IMR-90 (cell line): ENCODE measurements around the gene IRF6. TPM values are rescaled to one million over a fixed set of nuclear protein-coding genes. Genes with fewer than 3 reads are reported as not detected.

ENCODE experiments used
- ATAC-seq: fragments of 200-7000 bp; cut with Tn5 transposase; 2 replicates; pipeline ENCODE4 v1.9.1; 2020; ENCODE audit warnings: low read depth, mild to moderate bottlenecking, moderate library complexity
- BruUV-seq: library from RNA; stranded (reverse); fragments of 400-500 nt; replicated peaks from 2 replicates; lab custom pipeline; 2021; lab: Mats Ljungman, UMichigan
- CTCF ChIA-PET: fragments of 300-600 bp; formaldehyde crosslinking; extraction: SDS; loops from one replicate; lab custom pipeline; 2021; ENCODE audit warnings: antibody characterized with exemption; lab: Yijun Ruan, JAX
- POLR2A ChIA-PET: fragments of 300-600 bp; sonication (Branson Sonifier 250); formaldehyde crosslinking; loops from one replicate; lab custom pipeline; 2022; ENCODE audit warnings: antibody characterized with exemption; ENCODE audit not compliant: unreplicated experiment; lab: Charles Lee
- DNase-seq: peaks from one replicate; pipeline ENCODE4 v3.0.0; 2013
- H2AFZ ChIP-seq: replicated peaks from 2 replicates; pipeline ENCODE3; 2013; ENCODE audit warnings: low read length, mild to moderate bottlenecking; ENCODE audit not compliant: poor library complexity
- H2AK5ac ChIP-seq: 2 replicates; pipeline ENCODE4 v1.6.1; 2013; ENCODE audit warnings: low read depth, low read length, inconsistent platforms
- H2AK9ac ChIP-seq: replicated peaks from 2 replicates; pipeline ENCODE3; 2013; ENCODE audit warnings: mild to moderate bottlenecking, low read depth, low read length, moderate library complexity; ENCODE audit not compliant: poor library complexity
- H2BK120ac ChIP-seq: 2 replicates; pipeline ENCODE4 v1.6.1; 2013; ENCODE audit warnings: low read depth, low read length, inconsistent platforms
- H2BK15ac ChIP-seq: 3 replicates; pipeline ENCODE4 v1.6.1; 2013; ENCODE audit warnings: low read depth, low read length, inconsistent platforms
- H2BK20ac ChIP-seq: 2 replicates; pipeline ENCODE4 v1.6.1; 2013; ENCODE audit warnings: low read depth, mild to moderate bottlenecking, inconsistent platforms, low read length, moderate library complexity
- H2BK5ac ChIP-seq: 2 replicates; pipeline ENCODE4 v1.6.1; 2013; ENCODE audit warnings: mild to moderate bottlenecking, low read depth, low read length, inconsistent platforms; ENCODE audit not compliant: poor library complexity, severe bottlenecking
- H3K14ac ChIP-seq: replicated peaks from 2 replicates; pipeline ENCODE4 v1.6.1; 2013; ENCODE audit warnings: low read depth, low read length, inconsistent platforms
- H3K18ac ChIP-seq: 2 replicates; pipeline ENCODE4 v1.6.1; 2013; ENCODE audit warnings: low read depth, low read length, control low read depth
- H3K23ac ChIP-seq: 2 replicates; pipeline ENCODE4 v1.6.1; 2013; ENCODE audit warnings: low read depth, low read length, inconsistent platforms
- H3K27ac ChIP-seq: 2 replicates; pipeline ENCODE4 v1.5.1; 2013; ENCODE audit warnings: mild to moderate bottlenecking, control low read depth, low read length; ENCODE audit not compliant: insufficient read depth
- H3K27me3 ChIP-seq: 2 replicates; pipeline ENCODE4 v1.6.1; 2013; ENCODE audit warnings: low read length; ENCODE audit not compliant: control insufficient read depth, insufficient read depth
- H3K36me3 ChIP-seq: 2 replicates; pipeline ENCODE4 v1.6.1; 2013; ENCODE audit warnings: low read length, mixed read lengths; ENCODE audit not compliant: control insufficient read depth, insufficient read depth
- H3K4ac ChIP-seq: 2 replicates; pipeline ENCODE4 v1.6.1; 2013; ENCODE audit warnings: low read depth, low read length, inconsistent platforms
- H3K4me1 ChIP-seq: 2 replicates; pipeline ENCODE4 v1.6.1; 2013; ENCODE audit warnings: low read length, mixed read lengths; ENCODE audit not compliant: control insufficient read depth, insufficient read depth
- H3K4me2 ChIP-seq: 2 replicates; pipeline ENCODE4 v1.6.1; 2013; ENCODE audit warnings: low read depth, mild to moderate bottlenecking, control low read depth, low read length, moderate library complexity
- H3K4me3 ChIP-seq: 2 replicates; pipeline ENCODE4 v1.5.1; 2013; ENCODE audit warnings: low read depth, mild to moderate bottlenecking, control low read depth, low read length, moderate library complexity; ENCODE audit not compliant: insufficient read depth
- H3K56ac ChIP-seq: 2 replicates; pipeline ENCODE4 v1.6.1; 2013; ENCODE audit warnings: low read length, inconsistent platforms; ENCODE audit not compliant: insufficient read depth; ENCODE audit errors: extremely low read depth
- H3K79me1 ChIP-seq, 2 experiments: 2 replicates each; pipeline ENCODE4 v1.6.1; 2013; ENCODE audit warnings: low read length in 2 of 2, inconsistent platforms in 1 of 2, low read depth in 1 of 2
- H3K9ac ChIP-seq: 2 replicates; pipeline ENCODE4 v1.6.1; 2013; ENCODE audit warnings: low read depth, low read length, control low read depth
- H3K9me1 ChIP-seq: 2 replicates; pipeline ENCODE4 v1.6.1; 2013; ENCODE audit warnings: low read length, inconsistent platforms; ENCODE audit not compliant: insufficient read depth
- H3K9me3 ChIP-seq: 2 replicates; pipeline ENCODE4 v1.6.1; 2013; ENCODE audit warnings: low read length; ENCODE audit not compliant: control insufficient read depth, insufficient read depth
- H4K20me1 ChIP-seq: 2 replicates; pipeline ENCODE4 v1.6.1; 2013; ENCODE audit warnings: low read length, inconsistent platforms; ENCODE audit not compliant: insufficient read depth
- H4K5ac ChIP-seq: 2 replicates; pipeline ENCODE4 v1.6.1; 2013; ENCODE audit warnings: mild to moderate bottlenecking, low read depth, low read length, control low read depth
- H4K8ac ChIP-seq, 2 experiments: 2 replicates each; pipeline ENCODE4 v1.6.1; 2013; ENCODE audit warnings: low read depth in 2 of 2, low read length in 2 of 2, control low read depth in 1 of 2, inconsistent platforms in 1 of 2
- H4K91ac ChIP-seq: 2 replicates; pipeline ENCODE4 v1.6.1; 2013; ENCODE audit warnings: low read depth, low read length, inconsistent platforms; ENCODE audit not compliant: insufficient read depth
- BHLHE40 ChIP-seq: fragments of 150-350 bp; IDR thresholded peaks from 2 replicates; pipeline ENCODE4 v1.6.1; 2016; ENCODE audit warnings: mild to moderate bottlenecking, low read depth, low read length
- CEBPB ChIP-seq: IDR thresholded peaks from 2 replicates; pipeline ENCODE4 v1.6.1; 2012; ENCODE audit warnings: low read depth, low read length, improper control_type of control experiment
- CHD1 ChIP-seq: IDR thresholded peaks from 2 replicates; pipeline ENCODE4 v1.6.1; 2012; ENCODE audit warnings: low read depth, low read length, improper control_type of control experiment
- CTCF ChIP-seq: conservative IDR thresholded peaks from 2 replicates; pipeline ENCODE4 v1.5.1; 2012; ENCODE audit warnings: mild to moderate bottlenecking, low read depth, low read length, improper control_type of control experiment
- FOS ChIP-seq: fragments of 150-350 bp; IDR thresholded peaks from 2 replicates; pipeline ENCODE4 v1.6.1; 2016; ENCODE audit warnings: low read depth, low read length
- POLR2A ChIP-seq: IDR thresholded peaks from 2 replicates; pipeline ENCODE4 v1.6.1; 2012; ENCODE audit warnings: mild to moderate bottlenecking, low read depth, low read length
- RAD21 ChIP-seq: IDR thresholded peaks from 2 replicates; pipeline ENCODE4 v1.6.1; 2012; ENCODE audit warnings: low read length, improper control_type of control experiment
- RFX5 ChIP-seq: IDR thresholded peaks from 2 replicates; pipeline ENCODE4 v1.8.0; 2012; ENCODE audit warnings: low read depth, mild to moderate bottlenecking, low read length, moderate library complexity
- USF2 ChIP-seq: fragments of 150-350 bp; IDR thresholded peaks from 2 replicates; pipeline ENCODE4 v1.6.1; 2017; ENCODE audit warnings: mild to moderate bottlenecking, antibody characterized with exemption, low read length, low read depth
- WGBS, 2 experiments: methylation state at CpG; one replicate each; pipeline versions ENCODE4 v1.1.5 to v1.1.7; 2013; ENCODE audit warnings: missing lambda C conversion rate in 2 of 2; ENCODE audit not compliant: insufficient read length in 1 of 2; ENCODE audit errors: extremely low coverage in 2 of 2; 5-methylcytosine and 5-hydroxymethylcytosine counted together
- dilution Hi-C: fragments of 300-500 bp; cut with HindIII; formaldehyde crosslinking; loops from one replicate; pipeline ENCODE4 v1.14.3; 2018; ENCODE audit warnings: low sequenced_read_pairs; ENCODE audit not compliant: unreplicated experiment
- in situ Hi-C: fragments of 300-500 bp; cut with MboI; formaldehyde crosslinking; loops from 3 replicates; pipeline ENCODE4 v1.14.3; 2019; ENCODE audit warnings: low sequenced_read_pairs, inconsistent platforms, mixed read lengths
- intact Hi-C: fragments of 100-400 bp; cut with micrococcal nuclease; formaldehyde crosslinking; loops from 2 replicates; pipeline ENCODE4 v1.10.0; 2022
- polyA plus RNA-seq, 3 experiments: library from polyadenylated mRNA; depleted of rRNA; stranded (reverse); fragments of >200 nt; gene quantifications; 2 replicates each; pipeline ENCODE4 v1.2.3, GENCODE V29; 2012; ENCODE audit warnings: low replicate concordance in 1 of 3
- total RNA-seq: library from RNA; depleted of rRNA; stranded (reverse); fragments of >200 nt; gene quantifications from 2 replicates; pipeline ENCODE4 v1.2.3, GENCODE V29; 2012

The IRF6 gene
- total and polyA plus RNA-seq, 2 of the 4 experiments (the other 2 are of a cell fraction): 1.2 to 2.9 TPM

- Histone ChIP-seq H3K36me3 (no peaks in the 10 kb centered on the region), H3K4me1 (no peaks in the 10 kb centered on the region; the same call in 1 of the 2 replicates), H2AFZ (no peak overlapping the region), H3K56ac (no peak overlapping the region), H2BK120ac (no peak overlapping the region), H2AK5ac (no peak overlapping the region), H3K9ac (peak overlapping the region; percentile 93; the same call in 1 of the 2 replicates), H2AK9ac (no peak overlapping the region), H2BK20ac (no peak overlapping the region), H3K4me2 (peak overlapping the region; percentile 88), H3K23ac (no peak overlapping the region), H3K4me3 (no peak overlapping the region), H3K9me1 (peaks cover 8% of the 10 kb centered on the region; the same call in 1 of the 2 replicates), H3K14ac (no peak overlapping the region; the same call in 1 of the 2 replicates), H4K5ac (no peak overlapping the region), H4K91ac (no peak overlapping the region), H3K4ac (no peak overlapping the region), H4K8ac (peak overlapping the region in 1 of 2 experiments; percentile 92; a peak in 1 of 4 replicates), H2BK15ac (no peak overlapping the region), H4K20me1 (no peaks in the 10 kb centered on the region), H3K27ac (no peak overlapping the region), H3K18ac (no peak overlapping the region), H2BK5ac (no peak overlapping the region), H3K79me1 (peaks cover 7 to 20% of the 10 kb centered on the region in 2 experiments; a peak in 3 of 4 replicates), H3K9me3 (no peaks in the 10 kb centered on the region), H3K27me3 (no peaks in the 10 kb centered on the region)
- dilution Hi-C loops (no loop called here), intact Hi-C loops (no loop called here), in situ Hi-C loops (no loop called here)
- POLR2A ChIA-PET: no interaction called here
- DNase-seq: no peak
- ATAC-seq: no peak
- TF ChIP-seq BHLHE40 (no peak), CHD1 (no peak), USF2 (no peak), RAD21 (no peak), RFX5 (no peak), CEBPB (no peak), CTCF (no peak), FOS (no peak), POLR2A (no peak)
- CTCF ChIA-PET: no interaction called here
- 65% methylated on average over 4 of the region's 6 CpGs; no CpG with 5 or more reads in 1 of the 2 experiments for WGBS, 2 experiments
- BruUV-seq: no TSS peak
These were observed 22.6 kb downstream of the IRF6 start for GRCh38 chr1:209783386-209783785.
